DOHH2 (cell line): ENCODE measurements around the gene HOXB8.

ENCODE experiments used
- H3F3A ChIP-seq: fragments of 200-600 bp; sonication (generic), shearing (Covaris generic); 2 replicates; pipeline ENCODE4 v1.6.0; 2016; ENCODE audit warnings: antibody characterized with exemption, mild to moderate bottlenecking; ENCODE audit not compliant: control insufficient read depth, insufficient read depth
- H3K27ac ChIP-seq: fragments of 200-600 bp; sonication (generic); 2 replicates; pipeline ENCODE4 v1.5.1; 2014; ENCODE audit warnings: low read depth, mild to moderate bottlenecking, low read length, moderate library complexity
- H3K27me3 ChIP-seq: fragments of 200-600 bp; sonication (generic); 2 replicates; pipeline ENCODE4 v1.6.1; 2014; ENCODE audit warnings: mild to moderate bottlenecking, low read length, mixed read lengths; ENCODE audit not compliant: control insufficient read depth
- H3K36me3 ChIP-seq: fragments of 200-600 bp; sonication (generic); 2 replicates; pipeline ENCODE4 v1.6.1; 2014; ENCODE audit warnings: mild to moderate bottlenecking, low read length, moderate library complexity, mixed read lengths; ENCODE audit not compliant: control insufficient read depth
- H3K4me1 ChIP-seq: fragments of 200-600 bp; sonication (generic); 2 replicates; pipeline ENCODE4 v1.6.1; 2014; ENCODE audit warnings: mild to moderate bottlenecking, low read length, mixed read lengths; ENCODE audit not compliant: control insufficient read depth
- H3K4me2 ChIP-seq: fragments of 200-600 bp; sonication (generic); 2 replicates; pipeline ENCODE4 v1.6.0; 2014; ENCODE audit warnings: mild to moderate bottlenecking, low read length, moderate library complexity
- H3K4me3 ChIP-seq: fragments of 200-600 bp; sonication (generic); 2 replicates; pipeline ENCODE4 v1.5.1; 2014; ENCODE audit warnings: mild to moderate bottlenecking, low read length, mixed read lengths
- H3K79me2 ChIP-seq: fragments of 200-600 bp; sonication (generic); 2 replicates; pipeline ENCODE4 v1.6.1; 2014; ENCODE audit warnings: mild to moderate bottlenecking, low read length, mixed read lengths; ENCODE audit not compliant: control insufficient read depth
- H3K9me2 ChIP-seq: fragments of 200-600 bp; sonication (generic); replicated peaks from 2 replicates; pipeline ENCODE4 v1.6.1; 2014; ENCODE audit warnings: mild to moderate bottlenecking, low read length, mixed read lengths; ENCODE audit not compliant: control insufficient read depth
- H3K9me3 ChIP-seq: fragments of 200-600 bp; sonication (generic); 2 replicates; pipeline ENCODE4 v1.6.1; 2014; ENCODE audit warnings: antibody characterized with exemption, low read length, mixed read lengths; ENCODE audit not compliant: control insufficient read depth, insufficient read depth
- H4K20me1 ChIP-seq: fragments of 200-600 bp; sonication (generic); 2 replicates; pipeline ENCODE4 v1.6.0; 2014; ENCODE audit warnings: low read depth, mild to moderate bottlenecking, antibody characterized with exemption, low read length, moderate library complexity; ENCODE audit not compliant: control insufficient read depth, insufficient read depth
- CTCF ChIP-seq: fragments of 200-600 bp; sonication (generic); IDR thresholded peaks from one replicate; pipeline ENCODE4 v1.5.1; 2014; ENCODE audit warnings: antibody characterized with exemption, mild to moderate bottlenecking, low read depth, low read length; ENCODE audit not compliant: poor library complexity, severe bottlenecking
- EZH2phosphoT487 ChIP-seq: fragments of 200-600 bp; sonication (generic); IDR thresholded peaks from 2 replicates; pipeline ENCODE4 v1.6.1; 2017; ENCODE audit warnings: borderline replicate concordance, mild to moderate bottlenecking, antibody characterized with exemption, low read length, moderate library complexity, mixed read lengths

The HOXB8 gene

DNA sequence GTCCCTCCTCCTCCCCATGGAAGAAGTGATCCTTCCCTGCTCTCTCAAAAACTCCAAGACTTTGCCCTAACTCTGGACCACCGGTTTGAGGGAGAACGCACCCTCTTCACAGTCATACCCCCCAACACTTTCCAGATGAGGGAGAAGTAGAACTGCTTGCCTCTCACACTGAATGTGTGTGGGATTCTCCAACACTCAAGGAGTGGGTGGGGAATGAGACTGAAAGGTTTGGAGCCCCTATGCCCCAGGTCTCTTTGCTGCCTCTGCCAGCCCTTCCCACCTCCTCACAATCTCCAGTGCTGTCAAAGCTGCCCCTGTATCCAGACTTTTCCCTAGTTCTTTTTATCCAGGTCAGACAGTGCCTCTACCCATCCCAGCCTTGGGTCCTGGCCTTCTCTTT, 48.4 kb downstream of the HOXB8 start:
- H3K27me3 ChIP-seq, result no peaks in the 10 kb centered on the region
- no peaks in the 10 kb centered on the region for H3K9me2 ChIP-seq
- no peak for TF ChIP-seq CTCF
- TF ChIP-seq EZH2phosphoT487, result no peak
- no peaks in the 10 kb centered on the region; the same call in 1 of the 2 replicates for H3K36me3 ChIP-seq
- H3K27ac ChIP-seq, result no peak overlapping the region
- no peaks in the 10 kb centered on the region for H3K4me1 ChIP-seq
- no peaks in the 10 kb centered on the region for H3K9me3 ChIP-seq
- no peaks in the 10 kb centered on the region for H3K79me2 ChIP-seq
- H3K4me2 ChIP-seq, result no peak overlapping the region
- no peaks in the 10 kb centered on the region for H4K20me1 ChIP-seq
- no peaks in the 10 kb centered on the region for H3F3A ChIP-seq
- no peak overlapping the region for H3K4me3 ChIP-seq

GRCh38 chr17:48565925-48566710, 49.0 kb downstream of the HOXB8 start:
- no peaks in the 10 kb centered on the region for H3F3A ChIP-seq
- no peaks in the 10 kb centered on the region for H3K27me3 ChIP-seq
- H3K9me3 ChIP-seq, result no peaks in the 10 kb centered on the region
- H3K4me1 ChIP-seq, result no peaks in the 10 kb centered on the region
- H3K79me2 ChIP-seq, result no peaks in the 10 kb centered on the region
- H3K9me2 ChIP-seq, result no peaks in the 10 kb centered on the region
- TF ChIP-seq EZH2phosphoT487 (no peak), CTCF (no peak)
- no peaks in the 10 kb centered on the region for H3K36me3 ChIP-seq
- no peak overlapping the region for H3K27ac ChIP-seq
- no peaks in the 10 kb centered on the region for H4K20me1 ChIP-seq
- no peak overlapping the region for H3K4me2 ChIP-seq
- H3K4me3 ChIP-seq, result no peak overlapping the region

DNA sequence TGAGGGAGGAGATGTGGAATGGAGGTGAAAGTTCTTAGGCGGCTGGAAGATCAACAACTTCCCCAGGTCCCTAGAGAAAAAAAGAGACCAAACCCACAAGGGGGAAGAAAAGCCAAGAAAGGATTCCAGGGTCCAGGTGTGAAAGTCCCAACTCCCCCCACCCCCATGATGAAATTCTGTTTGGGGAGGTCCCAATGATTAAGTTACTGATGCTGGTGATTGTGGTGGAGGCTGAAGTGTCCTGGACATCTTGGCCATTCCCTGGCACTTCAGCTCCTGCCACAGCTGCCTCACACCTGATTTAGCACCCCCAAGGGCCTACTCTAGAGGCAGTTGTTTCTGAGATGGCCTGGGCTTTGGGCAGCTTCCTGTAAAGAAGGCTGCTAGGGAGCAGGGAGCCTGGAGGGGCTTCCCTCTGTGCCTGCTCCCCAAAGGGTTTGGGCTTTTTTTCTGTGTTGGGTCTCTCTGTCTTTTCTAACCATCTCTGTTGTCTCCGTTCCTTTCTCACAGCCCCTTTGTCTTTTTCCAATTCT, 50.0 kb downstream of the HOXB8 start:
- Histone ChIP-seq H3F3A (no peaks in the 10 kb centered on the region), H3K79me2 (no peaks in the 10 kb centered on the region), H3K9me2 (no peaks in the 10 kb centered on the region), H3K4me1 (no peaks in the 10 kb centered on the region), H3K4me2 (no peak overlapping the region), H3K27ac (no peak overlapping the region), H4K20me1 (no peaks in the 10 kb centered on the region), H3K9me3 (no peaks in the 10 kb centered on the region), H3K27me3 (no peaks in the 10 kb centered on the region), H3K36me3 (no peaks in the 10 kb centered on the region), H3K4me3 (no peak overlapping the region)
- TF ChIP-seq CTCF, result no peak
- TF ChIP-seq EZH2phosphoT487, result no peak
